IgD-negative memory B cell (primary cell): Measurements from ENCODE around the gene USP17L13. TPM values are rescaled to one million over a fixed set of nuclear protein-coding genes. Genes with fewer than 3 reads are reported as not detected.
"Not testable (repeated sequence)": the region's sequence is repeated elsewhere in the genome, so short reads cannot be mapped to it uniquely, and the experiment has no call there.

Experiments
- H3K27ac Mint-ChIP-seq, 3 donors: one replicate each; pipeline ENCODE4 v1.8.0; 2020 to 2022; ENCODE audit warnings: mild to moderate bottlenecking in 3 of 3, mixed read lengths in 3 of 3, moderate library complexity in 1 of 3
- H3K27me3 Mint-ChIP-seq: one replicate; pipeline ENCODE4 v1.8.0; 2021; ENCODE audit warnings: mixed read lengths
- H3K36me3 Mint-ChIP-seq: one replicate; pipeline ENCODE4 v1.8.0; 2020; ENCODE audit warnings: mild to moderate bottlenecking, mixed read lengths
- H3K4me1 Mint-ChIP-seq, 3 donors: one replicate each; pipeline ENCODE4 v1.8.0; 2020 to 2022; ENCODE audit warnings: mixed read lengths in 3 of 3, mild to moderate bottlenecking in 1 of 3
- H3K4me3 Mint-ChIP-seq, 4 donors: one replicate each; pipeline ENCODE4 v1.8.0; 2020 to 2022; ENCODE audit warnings: mild to moderate bottlenecking in 4 of 4, mixed read lengths in 4 of 4, moderate library complexity in 3 of 4
- H3K9me3 Mint-ChIP-seq, 3 donors: one replicate each; pipeline ENCODE4 v1.8.0; 2020 to 2021; ENCODE audit warnings: mixed read lengths in 3 of 3, mild to moderate bottlenecking in 1 of 3
- polyA plus RNA-seq: library from polyadenylated mRNA; unstranded; fragments of 300-500 nt; fragmentation: Illumina TruSeq; gene quantifications from one replicate; pipeline ENCODE4 v1.2.3, GENCODE V29; 2021

USP17L13 gene
- polyA plus RNA-seq = not detected

- not testable (repeated sequence) for H3K36me3 Mint-ChIP-seq, H3K4me1 Mint-ChIP-seq, H3K27me3 Mint-ChIP-seq, H3K4me3 Mint-ChIP-seq, H3K9me3 Mint-ChIP-seq, H3K27ac Mint-ChIP-seq
Observed at GRCh38 chr4:9224596-9224995, at the start of gene USP17L13. TSS of gene USP17L13 (plus strand) at chr4:9224896. CDS start at chr4:9224896, 0 bp downstream.

GRCh38 chr4:9210357-9210756 lies 14.3 kb upstream of the USP17L13 start, which contains the start of gene USP17L10:
TSS of gene USP17L10 (plus strand) at chr4:9210657. CDS start at chr4:9210657, 0 bp downstream.
- not testable (repeated sequence) for H3K4me1 Mint-ChIP-seq, H3K9me3 Mint-ChIP-seq, H3K27ac Mint-ChIP-seq, H3K4me3 Mint-ChIP-seq, H3K27me3 Mint-ChIP-seq, H3K36me3 Mint-ChIP-seq

GRCh38 chr4:9214701-9215100 lies 10.0 kb upstream of the USP17L13 start:
- H3K4me1 Mint-ChIP-seq, H3K27ac Mint-ChIP-seq, H3K4me3 Mint-ChIP-seq, H3K9me3 Mint-ChIP-seq, H3K36me3 Mint-ChIP-seq, H3K27me3 Mint-ChIP-seq: not testable (repeated sequence)

- not testable (repeated sequence) for H3K27me3 Mint-ChIP-seq, H3K4me1 Mint-ChIP-seq, H3K9me3 Mint-ChIP-seq, H3K36me3 Mint-ChIP-seq, H3K4me3 Mint-ChIP-seq, H3K27ac Mint-ChIP-seq
Observed at GRCh38 chr4:9215105-9215504, 9.6 kb upstream of the USP17L13 start, which contains the start of gene USP17L11. TSS of gene USP17L11 (plus strand) at chr4:9215405. CDS start at chr4:9215405, 0 bp downstream.

GRCh38 chr4:9219852-9220251 lies 4.8 kb upstream of the USP17L13 start, which contains the start of gene USP17L12:
TSS of gene USP17L12 (plus strand) at chr4:9220152. CDS start at chr4:9220152, 0 bp downstream.
- not testable (repeated sequence) for H3K27me3 Mint-ChIP-seq, H3K9me3 Mint-ChIP-seq, H3K27ac Mint-ChIP-seq, H3K36me3 Mint-ChIP-seq, H3K4me3 Mint-ChIP-seq, H3K4me1 Mint-ChIP-seq

GRCh38 chr4:9230249-9230648 lies 5.6 kb downstream of the USP17L13 start:
- H3K27me3 Mint-ChIP-seq, H3K9me3 Mint-ChIP-seq, H3K36me3 Mint-ChIP-seq, H3K27ac Mint-ChIP-seq, H3K4me1 Mint-ChIP-seq, H3K4me3 Mint-ChIP-seq: not testable (repeated sequence)

GRCh38 chr4:9234085-9234484 lies 9.4 kb downstream of the USP17L13 start, which contains the start of gene USP17L15:
TSS of gene USP17L15 (plus strand) at chr4:9234385. CDS start at chr4:9234385, 0 bp downstream.
- H3K4me3 Mint-ChIP-seq, H3K36me3 Mint-ChIP-seq, H3K9me3 Mint-ChIP-seq, H3K27ac Mint-ChIP-seq, H3K27me3 Mint-ChIP-seq, H3K4me1 Mint-ChIP-seq: not testable (repeated sequence)

GRCh38 chr4:9238461-9238860 lies 13.8 kb downstream of the USP17L13 start:
- not testable (repeated sequence) for H3K36me3 Mint-ChIP-seq, H3K27me3 Mint-ChIP-seq, H3K4me3 Mint-ChIP-seq, H3K4me1 Mint-ChIP-seq, H3K27ac Mint-ChIP-seq, H3K9me3 Mint-ChIP-seq

- H3K27ac Mint-ChIP-seq, H3K27me3 Mint-ChIP-seq, H3K4me1 Mint-ChIP-seq, H3K4me3 Mint-ChIP-seq, H3K9me3 Mint-ChIP-seq, H3K36me3 Mint-ChIP-seq: not testable (repeated sequence)
Observed at GRCh38 chr4:9243579-9243978, 18.9 kb downstream of the USP17L13 start, which contains the start of gene USP17L17. TSS of gene USP17L17 (plus strand) at chr4:9243879. CDS start at chr4:9243879, 0 bp downstream.

GRCh38 chr4:9247953-9248680 lies 23.4 kb downstream of the USP17L13 start, which contains the start of gene USP17L18:
TSS of gene USP17L18 (plus strand) at chr4:9248630. CDS start at chr4:9248630, 0 bp downstream.
- not testable (repeated sequence) for H3K9me3 Mint-ChIP-seq, H3K4me1 Mint-ChIP-seq, H3K4me3 Mint-ChIP-seq, H3K36me3 Mint-ChIP-seq, H3K27me3 Mint-ChIP-seq, H3K27ac Mint-ChIP-seq

- not testable (repeated sequence) for H3K4me1 Mint-ChIP-seq, H3K27ac Mint-ChIP-seq, H3K36me3 Mint-ChIP-seq, H3K9me3 Mint-ChIP-seq, H3K4me3 Mint-ChIP-seq, H3K27me3 Mint-ChIP-seq
Observed at GRCh38 chr4:9253078-9253477, 28.4 kb downstream of the USP17L13 start, which contains the start of gene USP17L19. TSS of gene USP17L19 (plus strand) at chr4:9253378. CDS start at chr4:9253378, 0 bp downstream.

- not testable (repeated sequence) for H3K4me3 Mint-ChIP-seq, H3K9me3 Mint-ChIP-seq, H3K36me3 Mint-ChIP-seq
Observed at GRCh38 chr4:9257824-9258223, 33.1 kb downstream of the USP17L13 start, which contains the start of gene USP17L20. TSS of gene USP17L20 (plus strand) at chr4:9258124. CDS start at chr4:9258124, 0 bp downstream.

GRCh38 chr4:9262572-9262971 lies 37.9 kb downstream of the USP17L13 start, which contains the start of gene USP17L21:
TSS of gene USP17L21 (plus strand) at chr4:9262872. CDS start at chr4:9262872, 0 bp downstream.
- H3K27ac Mint-ChIP-seq, H3K4me1 Mint-ChIP-seq, H3K4me3 Mint-ChIP-seq, H3K9me3 Mint-ChIP-seq, H3K36me3 Mint-ChIP-seq, H3K27me3 Mint-ChIP-seq: not testable (repeated sequence)

More at GRCh38 chr4:9257824-9258223, 33.1 kb downstream of the USP17L13 start, which contains the start of gene USP17L20:
- H3K4me1 Mint-ChIP-seq, H3K27ac Mint-ChIP-seq, H3K27me3 Mint-ChIP-seq: not testable (repeated sequence)

GRCh38 chr4:9267319-9267718 lies 42.6 kb downstream of the USP17L13 start, which contains the start of gene USP17L22:
TSS of gene USP17L22 (plus strand) at chr4:9267619. CDS start at chr4:9267619, 0 bp downstream.
- H3K4me1 Mint-ChIP-seq, H3K9me3 Mint-ChIP-seq, H3K36me3 Mint-ChIP-seq, H3K27me3 Mint-ChIP-seq, H3K4me3 Mint-ChIP-seq, H3K27ac Mint-ChIP-seq: not testable (repeated sequence)

- not testable (repeated sequence) for H3K27ac Mint-ChIP-seq, H3K4me1 Mint-ChIP-seq, H3K27me3 Mint-ChIP-seq, H3K9me3 Mint-ChIP-seq, H3K4me3 Mint-ChIP-seq, H3K36me3 Mint-ChIP-seq
Observed at GRCh38 chr4:9271719-9272118, 47.0 kb downstream of the USP17L13 start.
